Mesenchymal stem cell (in vitro differentiated cells and primary cell): ENCODE data around the gene PTPRR.

ENCODE experiments used
- DNase-seq: peaks from one replicate; pipeline ENCODE4 v3.0.0-alpha.2; 2013
- H2AFZ ChIP-seq: one replicate; pipeline ENCODE4 v1.6.1; 2013; ENCODE audit warnings: low read depth, mild to moderate bottlenecking, control low read depth, inconsistent platforms, low read length, moderate library complexity
- H2AK5ac ChIP-seq: 2 replicates; pipeline ENCODE4 v1.6.1; 2013; ENCODE audit warnings: low read length, moderate library complexity, mild to moderate bottlenecking, inconsistent platforms; ENCODE audit not compliant: severe bottlenecking
- H2BK120ac ChIP-seq: one replicate; pipeline ENCODE4 v1.6.1; 2013; ENCODE audit warnings: low read depth, mild to moderate bottlenecking, inconsistent platforms, low read length, moderate library complexity
- H2BK12ac ChIP-seq, 2 experiments: one replicate each; pipeline ENCODE4 v1.6.1; 2013; ENCODE audit warnings: inconsistent platforms in 2 of 2, low read length in 2 of 2, mild to moderate bottlenecking in 2 of 2, moderate library complexity in 2 of 2, control low read depth in 1 of 2
- H2BK15ac ChIP-seq: one replicate; pipeline ENCODE4 v1.6.1; 2013; ENCODE audit warnings: mild to moderate bottlenecking, low read depth, inconsistent platforms; ENCODE audit not compliant: poor library complexity, severe bottlenecking
- H2BK5ac ChIP-seq: 2 replicates; pipeline ENCODE4 v1.6.1; 2013; ENCODE audit warnings: low read depth, mild to moderate bottlenecking, low read length, control low read depth, inconsistent platforms; ENCODE audit not compliant: poor library complexity, severe bottlenecking
- H3K14ac ChIP-seq, 2 experiments: one replicate each; pipeline ENCODE4 v1.6.1; 2013; ENCODE audit warnings: inconsistent platforms in 2 of 2, low read length in 2 of 2, control low read depth in 1 of 2, mild to moderate bottlenecking in 1 of 2, moderate library complexity in 1 of 2
- H3K18ac ChIP-seq, 2 experiments: one replicate each; pipeline ENCODE4 v1.6.1; 2013; ENCODE audit warnings: inconsistent platforms in 2 of 2, low read length in 2 of 2, control low read depth in 1 of 2, low read depth in 1 of 2, mild to moderate bottlenecking in 1 of 2
- H3K23ac ChIP-seq, 2 experiments: one replicate each; pipeline ENCODE4 v1.6.1; 2013; ENCODE audit warnings: inconsistent platforms in 2 of 2, low read length in 2 of 2, mild to moderate bottlenecking in 2 of 2, moderate library complexity in 2 of 2, control low read depth in 1 of 2
- H3K27ac ChIP-seq: 2 replicates; pipeline ENCODE4 v1.5.1; 2013; ENCODE audit warnings: mild to moderate bottlenecking, moderate library complexity, low read length, control low read depth, inconsistent platforms; ENCODE audit not compliant: poor library complexity, severe bottlenecking
- H3K27me3 ChIP-seq, 2 experiments: 2 replicates each; pipeline versions ENCODE4 v1.6.1 to v1.7.0; 2013; ENCODE audit warnings: low read length in 2 of 2, mild to moderate bottlenecking in 2 of 2, moderate library complexity in 2 of 2, control low read depth in 1 of 2, inconsistent platforms in 1 of 2; ENCODE audit not compliant: control insufficient read depth in 1 of 2, insufficient read depth in 1 of 2
- H3K36me3 ChIP-seq, 2 experiments: 2 replicates each; pipeline versions ENCODE4 v1.6.1 to v1.7.0; 2013; ENCODE audit warnings: low read length in 2 of 2, control low read depth in 1 of 2, inconsistent platforms in 1 of 2, low read depth in 1 of 2, mild to moderate bottlenecking in 1 of 2; ENCODE audit not compliant: insufficient read depth in 2 of 2, control insufficient read depth in 1 of 2
- H3K4ac ChIP-seq, 2 experiments: one replicate each; pipeline ENCODE4 v1.6.1; 2013; ENCODE audit warnings: inconsistent platforms in 2 of 2, low read length in 2 of 2, mild to moderate bottlenecking in 2 of 2, moderate library complexity in 2 of 2, control low read depth in 1 of 2, low read depth in 1 of 2
- H3K4me1 ChIP-seq: 2 replicates; pipeline ENCODE4 v1.6.1; 2013; ENCODE audit warnings: low read depth, low read length, control low read depth; ENCODE audit not compliant: control insufficient read depth, insufficient read depth
- H3K4me2 ChIP-seq: 2 replicates; pipeline ENCODE4 v1.6.1; 2013; ENCODE audit warnings: low read length, mild to moderate bottlenecking, inconsistent platforms; ENCODE audit not compliant: poor library complexity, severe bottlenecking
- H3K4me3 ChIP-seq, 2 experiments: 2 replicates each; pipeline versions ENCODE4 v1.5.1 to v1.7.0; 2013; ENCODE audit warnings: low read length in 2 of 2, mild to moderate bottlenecking in 2 of 2, control low read depth in 1 of 2, low read depth in 1 of 2; ENCODE audit not compliant: insufficient read depth in 1 of 2
- H3K79me1 ChIP-seq: replicated peaks from 2 replicates; pipeline ENCODE4 v1.6.1; 2013; ENCODE audit warnings: mild to moderate bottlenecking, control low read depth, low read length, inconsistent platforms; ENCODE audit not compliant: poor library complexity, severe bottlenecking
- H3K9ac ChIP-seq: 2 replicates; pipeline ENCODE4 v1.7.0; 2013; ENCODE audit warnings: mild to moderate bottlenecking, low read length, moderate library complexity
- H3K9me3 ChIP-seq: 2 replicates; pipeline ENCODE4 v1.7.0; 2013; ENCODE audit warnings: mild to moderate bottlenecking, low read length; ENCODE audit not compliant: control insufficient read depth
- H4K8ac ChIP-seq: one replicate; pipeline ENCODE4 v1.6.1; 2013; ENCODE audit warnings: inconsistent platforms, mild to moderate bottlenecking, low read length, moderate library complexity
- H4K91ac ChIP-seq: one replicate; pipeline ENCODE4 v1.6.1; 2013; ENCODE audit warnings: mild to moderate bottlenecking, low read length, inconsistent platforms
- WGBS: methylation state at CpG from one replicate; pipeline ENCODE4 v1.1.7; 2013; ENCODE audit warnings: mixed read lengths; 5-methylcytosine and 5-hydroxymethylcytosine counted together

The PTPRR gene

DNA sequence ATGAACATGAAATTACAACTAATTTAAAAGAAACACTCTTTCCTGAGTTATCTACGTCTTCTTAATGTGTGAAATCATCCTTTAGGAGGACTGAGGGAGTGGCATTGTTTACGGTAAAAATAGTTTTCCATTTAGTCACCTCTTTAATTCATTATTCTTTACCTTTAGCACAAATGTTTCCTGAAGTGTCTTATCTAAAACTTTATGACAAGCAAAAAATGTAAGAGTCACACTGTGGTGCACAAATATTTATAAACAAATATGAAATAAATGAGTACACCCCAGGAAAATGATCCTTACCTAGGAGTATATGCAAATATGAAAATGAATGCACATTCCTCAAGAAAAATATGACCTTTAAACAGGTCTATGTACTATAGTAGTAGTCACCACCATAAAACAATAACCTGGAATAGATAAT, 104.6 kb downstream of the PTPRR start:
- WGBS: 60% methylated on average over 1 of the region's 2 CpGs

DNA sequence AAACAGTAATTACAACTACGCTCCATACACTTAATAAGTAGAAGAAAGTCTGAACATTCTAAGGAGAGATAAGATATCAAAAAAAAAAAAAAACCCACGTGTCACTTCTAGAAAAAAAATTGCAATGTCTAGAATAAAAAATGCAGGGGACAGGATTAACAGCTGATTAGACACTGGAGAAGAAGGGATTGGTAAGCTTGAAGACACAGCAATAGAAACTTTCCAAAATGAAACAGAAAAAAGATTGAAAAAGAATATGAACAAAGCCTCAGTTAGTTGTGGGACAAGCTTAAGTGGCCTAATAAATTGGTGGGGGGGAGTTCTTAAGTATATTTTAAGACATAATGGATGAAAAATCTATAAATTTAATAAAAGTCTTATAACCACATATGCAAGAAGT, 105.5 kb downstream of the PTPRR start:
- Histone ChIP-seq H3K4ac (no peak overlapping the region), H3K79me1 (no peaks in the 10 kb centered on the region), H2AFZ (no peak overlapping the region), H3K9ac (no peak overlapping the region), H3K36me3 (no peaks in the 10 kb centered on the region), H2AK5ac (no peak overlapping the region), H2BK5ac (no peak overlapping the region), H3K18ac (no peak overlapping the region), H2BK15ac (no peak overlapping the region), H3K14ac (no peak overlapping the region), H3K9me3 (peaks cover 16% of the 10 kb centered on the region), H3K27me3 (peaks cover 0 to 10% of the 10 kb centered on the region in 2 experiments), H2BK12ac (no peak overlapping the region), H3K23ac (no peak overlapping the region), H4K8ac (no peak overlapping the region), H3K4me2 (no peak overlapping the region), H3K4me1 (no peaks in the 10 kb centered on the region), H2BK120ac (no peak overlapping the region), H3K27ac (no peak overlapping the region), H4K91ac (no peak overlapping the region), H3K4me3 (no peak overlapping the region)
- no peak for DNase-seq
- WGBS: no CpG with 5 or more reads among the region's 2 CpGs

More for the DNA sequence above, 104.6 kb downstream of the PTPRR start:
- no peaks in the 10 kb centered on the region for H3K36me3 ChIP-seq
- H3K27ac ChIP-seq: no peak overlapping the region
- no peak overlapping the region for H2AFZ ChIP-seq
- H3K4me3 ChIP-seq: no peak overlapping the region
- H2AK5ac ChIP-seq: no peak overlapping the region
- H3K9me3 ChIP-seq: peaks cover 16% of the 10 kb centered on the region
- H2BK12ac ChIP-seq: no peak overlapping the region
- H3K23ac ChIP-seq: no peak overlapping the region
- no peaks in the 10 kb centered on the region for H3K79me1 ChIP-seq
- no peak overlapping the region for H2BK120ac ChIP-seq
- no peak overlapping the region for H2BK15ac ChIP-seq
- no peak overlapping the region for H3K18ac ChIP-seq
- H3K14ac ChIP-seq: no peak overlapping the region
- no peak overlapping the region for H3K9ac ChIP-seq
- H4K8ac ChIP-seq: no peak overlapping the region
- H3K27me3 ChIP-seq: peaks cover 0 to 10% of the 10 kb centered on the region in 2 experiments
- no peak overlapping the region for H3K4ac ChIP-seq
- no peak overlapping the region for H2BK5ac ChIP-seq
- no peak overlapping the region for H3K4me2 ChIP-seq
- H3K4me1 ChIP-seq: no peaks in the 10 kb centered on the region
- DNase-seq: no peak
- no peak overlapping the region for H4K91ac ChIP-seq

DNA sequence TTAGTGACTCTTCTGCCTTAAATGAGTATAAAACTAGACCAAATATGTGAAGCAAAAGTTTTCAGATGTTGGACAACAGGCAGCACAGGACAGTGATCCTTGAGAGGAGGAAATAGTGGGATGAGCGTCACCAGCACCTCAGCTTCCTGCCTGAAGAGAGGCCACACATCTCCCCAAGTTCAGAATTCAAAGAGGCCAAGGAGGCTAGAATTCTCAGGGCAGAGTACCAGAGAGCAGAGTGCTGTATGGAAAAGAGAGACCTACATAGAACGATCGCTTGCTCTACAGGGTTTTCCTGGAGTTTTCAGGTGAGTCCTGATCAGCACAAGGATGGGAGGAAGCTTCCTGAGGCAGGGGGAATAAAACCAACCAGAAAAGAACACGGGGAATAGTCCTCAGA, 107.0 kb downstream of the PTPRR start:
- Histone ChIP-seq H4K91ac (no peak overlapping the region), H3K14ac (no peak overlapping the region), H2BK12ac (no peak overlapping the region), H3K9me3 (peaks cover 16% of the 10 kb centered on the region), H3K23ac (no peak overlapping the region), H3K4me2 (no peak overlapping the region), H4K8ac (no peak overlapping the region), H2AK5ac (no peak overlapping the region), H3K27me3 (peaks cover 0 to 10% of the 10 kb centered on the region in 2 experiments), H3K9ac (no peak overlapping the region), H2BK120ac (no peak overlapping the region), H3K36me3 (no peaks in the 10 kb centered on the region), H3K79me1 (no peaks in the 10 kb centered on the region), H3K4ac (no peak overlapping the region), H3K4me1 (no peaks in the 10 kb centered on the region), H2BK15ac (no peak overlapping the region), H2BK5ac (no peak overlapping the region), H3K4me3 (no peak overlapping the region), H3K27ac (no peak overlapping the region), H3K18ac (no peak overlapping the region), H2AFZ (no peak overlapping the region)
- no peak for DNase-seq
- 79% methylated on average over 4 of the region's 4 CpGs for WGBS

DNA sequence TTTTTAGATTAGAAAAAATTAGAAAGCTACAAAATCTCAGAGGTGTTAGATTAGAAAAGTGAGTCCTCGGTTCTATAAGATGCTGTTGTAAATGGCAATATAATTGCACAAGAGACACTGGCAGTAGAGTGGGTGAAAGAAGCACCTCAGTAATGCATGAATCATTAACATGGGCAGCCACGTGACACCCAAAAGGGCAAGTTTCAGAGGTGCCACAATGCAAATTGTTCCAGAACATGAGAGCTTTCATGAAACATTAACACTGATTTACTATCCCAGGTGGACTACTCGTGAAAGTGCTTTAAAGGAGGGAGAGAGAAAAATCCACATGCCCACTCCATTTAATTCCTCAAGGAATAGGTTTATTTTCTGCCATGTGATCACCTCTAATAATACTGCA, 108.4 kb downstream of the PTPRR start:
- Histone ChIP-seq H3K27me3 (peaks cover 0 to 10% of the 10 kb centered on the region in 2 experiments), H4K91ac (no peak overlapping the region), H2AK5ac (no peak overlapping the region), H2AFZ (no peak overlapping the region), H3K9ac (no peak overlapping the region), H3K9me3 (peaks cover 16% of the 10 kb centered on the region), H3K79me1 (no peaks in the 10 kb centered on the region), H3K4me2 (no peak overlapping the region), H3K23ac (no peak overlapping the region), H2BK5ac (no peak overlapping the region), H3K27ac (no peak overlapping the region), H2BK12ac (no peak overlapping the region), H3K14ac (no peak overlapping the region), H3K36me3 (no peaks in the 10 kb centered on the region), H3K4me1 (no peaks in the 10 kb centered on the region), H3K4ac (no peak overlapping the region), H4K8ac (no peak overlapping the region), H3K4me3 (no peak overlapping the region), H2BK15ac (no peak overlapping the region), H3K18ac (no peak overlapping the region), H2BK120ac (no peak overlapping the region)
- no peak for DNase-seq
- 75% methylated on average over 3 of the region's 3 CpGs for WGBS
